ENCODE measurements around the gene GABRA5. TPM values are rescaled to one million over a fixed set of nuclear protein-coding genes. Genes with fewer than 3 reads are reported as not detected.

Gene GABRA5
- total and polyA plus RNA-seq, 2 of the 4 experiments (the other 2 are of a cell fraction), result 4.0 to 7.3 TPM

DNA sequence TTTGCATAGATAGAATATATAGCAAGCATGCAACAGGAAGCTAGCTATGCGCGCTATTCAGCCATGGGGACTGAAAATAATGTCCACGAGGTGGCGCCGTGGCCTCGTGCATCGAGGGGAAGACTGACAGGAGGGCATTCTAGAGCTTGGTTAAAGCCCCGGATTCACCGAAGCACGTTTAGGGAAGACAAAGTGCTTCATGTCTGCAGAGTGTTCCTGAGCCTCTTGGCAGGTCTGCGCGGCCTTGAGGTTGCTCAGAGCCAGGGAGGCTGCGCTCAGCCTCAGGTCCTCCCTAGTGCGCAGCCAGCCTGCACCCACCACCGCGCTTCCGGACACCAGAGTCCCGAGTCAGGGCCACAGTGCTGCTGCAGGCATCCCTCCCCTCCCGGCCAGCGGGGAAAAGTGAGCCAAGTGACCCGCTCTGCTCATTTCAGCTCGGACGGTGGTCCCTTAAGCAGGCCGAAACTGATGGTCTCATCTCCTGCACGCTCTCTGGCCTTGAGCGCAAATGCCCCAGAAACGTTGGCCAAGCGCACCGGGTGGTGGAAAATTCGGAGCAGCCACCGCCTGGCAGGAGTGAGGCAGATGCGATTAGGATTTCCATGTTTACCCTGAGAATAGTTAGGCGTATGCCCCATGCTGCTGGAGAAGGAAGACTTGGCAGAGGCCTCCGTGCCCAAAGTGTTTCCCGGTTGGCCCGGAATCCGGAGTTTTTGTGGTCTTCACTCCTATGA lies 24.8 kb downstream of the GABRA5 start:
- no peak overlapping the region for H3K9ac ChIP-seq (ENCODE audit: low read depth, low read length)
- H2AK5ac ChIP-seq (ENCODE audit: low read depth, low read length), result no peak overlapping the region
- H2AFZ ChIP-seq (replicated peaks; ENCODE audit: low read length, poor library complexity), result peak overlapping the region; percentile 85
- H3K4me1 ChIP-seq (ENCODE audit: control insufficient read depth, insufficient read depth, low read length), result no peaks in the 10 kb centered on the region
- H2BK5ac ChIP-seq (ENCODE audit: low read depth, low read length, poor library complexity, severe bottlenecking), result no peak overlapping the region
- no peak overlapping the region for H2AK9ac ChIP-seq (replicated peaks; ENCODE audit: low read depth, low read length, poor library complexity)
- no peak overlapping the region for H3K4ac ChIP-seq (ENCODE audit: low read depth, low read length)
- H3K36me3 ChIP-seq (ENCODE audit: control insufficient read depth, insufficient read depth, low read length), result no peaks in the 10 kb centered on the region
- peak; percentile 38 for DNase-seq
- no peak overlapping the region for H2BK20ac ChIP-seq (ENCODE audit: low read depth, low read length)
- H3K9me1 ChIP-seq (ENCODE audit: insufficient read depth, low read length), result no peaks in the 10 kb centered on the region
- no peak overlapping the region for H3K14ac ChIP-seq (replicated peaks; ENCODE audit: low read depth, low read length)
- no peaks in the 10 kb centered on the region for H4K20me1 ChIP-seq (ENCODE audit: insufficient read depth, low read length)
- peak; percentile 84 for ATAC-seq (ENCODE audit: low read depth)
- intact Hi-C loops (cut with micrococcal nuclease), result no loop called here
- H3K4me3 ChIP-seq (ENCODE audit: insufficient read depth, low read depth, low read length), result 0 out of 2 replicates have a peak overlapping the region, but pooled peaks have one; percentile 15
- H3K56ac ChIP-seq (ENCODE audit: extremely low read depth, insufficient read depth, low read length), result no peak overlapping the region
- BruUV-seq (replicated peaks), result no TSS peak
- WGBS, 2 experiments (ENCODE audit: extremely low coverage in 2 of 2, insufficient read length in 1 of 2), result 2% methylated on average over 21 of the region's 37 CpGs; no CpG with 5 or more reads in 1 of the 2 experiments
- no peak overlapping the region for H4K8ac ChIP-seq (ENCODE audit: low read depth in 2 of 2, low read length in 2 of 2)
- H3K9me3 ChIP-seq (ENCODE audit: control insufficient read depth, insufficient read depth, low read length), result 0 out of 2 replicates have a peak, but pooled peaks cover 3% of the 10 kb centered on the region
- in situ Hi-C loops (cut with MboI; ENCODE audit: low sequenced_read_pairs), result loop anchor here (25.0 kb wide), 1 partner anchor 1221 kb away; no protein-coding TSS in a partner anchor
- H2BK15ac ChIP-seq (ENCODE audit: low read depth, low read length), result no peak overlapping the region
- H3K79me1 ChIP-seq (ENCODE audit: low read depth in 1 of 2, low read length in 2 of 2), result no peaks in the 10 kb centered on the region
- ChIA-PET CTCF (interaction anchor here (0.6 to 1.3 kb wide), 5 partner anchors 11 to 1130 kb away, joined by 3 to 5 read pairs (median 3); no protein-coding TSS in a partner anchor), POLR2A (ENCODE audit: unreplicated experiment) (interaction anchor here (0.6 kb wide), 1 partner anchor 223 kb away, joined by 3 read pairs; no protein-coding TSS in a partner anchor)
- H3K23ac ChIP-seq (ENCODE audit: low read depth, low read length), result no peak overlapping the region
- dilution Hi-C loops (cut with HindIII; ENCODE audit: low sequenced_read_pairs, unreplicated experiment), result no loop called here
- H3K27me3 ChIP-seq (ENCODE audit: control insufficient read depth, insufficient read depth, low read length), result no peaks in the 10 kb centered on the region
- TF ChIP-seq FOS (IDR thresholded peaks at IDR 0.05; ENCODE audit: low read depth, low read length) (no peak), SMC3 (IDR thresholded peaks at IDR 0.05; ENCODE audit: low read depth, low read length) (peak; percentile 36), MAZ (IDR thresholded peaks at IDR 0.05; ENCODE audit: borderline replicate concordance, low read depth, low read length) (no peak), RAD21 (IDR thresholded peaks at IDR 0.05; ENCODE audit: low read length) (peak; percentile 60), RFX5 (IDR thresholded peaks at IDR 0.05; ENCODE audit: low read depth, low read length) (no peak), BHLHE40 (IDR thresholded peaks at IDR 0.05; ENCODE audit: low read depth, low read length) (no peak)
- TF ChIP-seq, protein P1, sequence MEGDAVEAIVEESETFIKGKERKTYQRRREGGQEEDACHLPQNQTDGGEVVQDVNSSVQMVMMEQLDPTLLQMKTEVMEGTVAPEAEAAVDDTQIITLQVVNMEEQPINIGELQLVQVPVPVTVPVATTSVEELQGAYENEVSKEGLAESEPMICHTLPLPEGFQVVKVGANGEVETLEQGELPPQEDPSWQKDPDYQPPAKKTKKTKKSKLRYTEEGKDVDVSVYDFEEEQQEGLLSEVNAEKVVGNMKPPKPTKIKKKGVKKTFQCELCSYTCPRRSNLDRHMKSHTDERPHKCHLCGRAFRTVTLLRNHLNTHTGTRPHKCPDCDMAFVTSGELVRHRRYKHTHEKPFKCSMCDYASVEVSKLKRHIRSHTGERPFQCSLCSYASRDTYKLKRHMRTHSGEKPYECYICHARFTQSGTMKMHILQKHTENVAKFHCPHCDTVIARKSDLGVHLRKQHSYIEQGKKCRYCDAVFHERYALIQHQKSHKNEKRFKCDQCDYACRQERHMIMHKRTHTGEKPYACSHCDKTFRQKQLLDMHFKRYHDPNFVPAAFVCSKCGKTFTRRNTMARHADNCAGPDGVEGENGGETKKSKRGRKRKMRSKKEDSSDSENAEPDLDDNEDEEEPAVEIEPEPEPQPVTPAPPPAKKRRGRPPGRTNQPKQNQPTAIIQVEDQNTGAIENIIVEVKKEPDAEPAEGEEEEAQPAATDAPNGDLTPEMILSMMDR (conservative IDR thresholded peaks at IDR 0.05; ENCODE audit: low read depth, low read length), result peak; percentile 61
- H4K91ac ChIP-seq (ENCODE audit: insufficient read depth, low read depth, low read length), result no peak overlapping the region
- H3K18ac ChIP-seq (ENCODE audit: low read depth, low read length), result no peak overlapping the region
- H4K5ac ChIP-seq (ENCODE audit: low read depth, low read length), result no peak overlapping the region
- no peak overlapping the region for H2BK120ac ChIP-seq (ENCODE audit: low read depth, low read length)
- H3K4me2 ChIP-seq (ENCODE audit: low read depth, low read length), result peak overlapping the region; percentile 77
- H3K27ac ChIP-seq (ENCODE audit: insufficient read depth, low read length), result no peak overlapping the region

Measured in IMR-90 (cell line).